PC-9 (cell line): ENCODE data around the gene OR52K1. TPM values are rescaled to one million over a fixed set of nuclear protein-coding genes. Genes with fewer than 3 reads are reported as not detected.

Experiments
- BruUV-seq: library from RNA; stranded (reverse); fragments of 400-500 nt; replicated peaks from 2 replicates; lab custom pipeline; 2021; lab: Mats Ljungman, UMichigan
- CTCF ChIA-PET: fragments of 300-600 bp; sonication (Branson Sonifier 250); formaldehyde crosslinking; loops from one replicate; lab custom pipeline; 2022; ENCODE audit warnings: antibody characterized with exemption; lab: Charles Lee
- POLR2A ChIA-PET: fragments of 300-600 bp; sonication (Branson Sonifier 250); formaldehyde crosslinking; loops from one replicate; lab custom pipeline; 2022; ENCODE audit warnings: antibody characterized with exemption; ENCODE audit not compliant: unreplicated experiment; lab: Charles Lee
- DNase-seq, 2 experiments: peaks; one replicate each; pipeline versions ENCODE4 v3.0.0 to v3.0.0-alpha.2; 2015 to 2022; ENCODE audit warnings: mixed read lengths in 1 of 2
- H2AFZ ChIP-seq: fragments of 200-600 bp; sonication (generic); 2 replicates; pipeline ENCODE4 v1.8.1; 2017; ENCODE audit warnings: antibody characterized with exemption
- H3F3A ChIP-seq: fragments of 200-600 bp; sonication (generic); 2 replicates; pipeline ENCODE4 v1.8.1; 2017; ENCODE audit warnings: antibody characterized with exemption, mild to moderate bottlenecking, low read depth; ENCODE audit not compliant: insufficient read depth
- H3K27ac ChIP-seq: fragments of 200-600 bp; sonication (generic); 2 replicates; pipeline ENCODE4 v1.6.1; 2016; ENCODE audit warnings: mixed run types
- H3K27me3 ChIP-seq: fragments of 200-600 bp; sonication (generic); 2 replicates; pipeline ENCODE4 v1.6.1; 2016; ENCODE audit warnings: low read depth, mixed run types; ENCODE audit not compliant: insufficient read depth
- H3K36me3 ChIP-seq: fragments of 200-600 bp; sonication (generic); 2 replicates; pipeline ENCODE4 v1.6.1; 2016; ENCODE audit warnings: low read depth, mixed run types
- H3K4me1 ChIP-seq: fragments of 200-600 bp; sonication (generic); replicated peaks from 2 replicates; pipeline ENCODE4 v1.6.1; 2016; ENCODE audit warnings: mixed run types; ENCODE audit not compliant: insufficient read depth
- H3K4me2 ChIP-seq: fragments of 200-600 bp; sonication (generic); 2 replicates; pipeline ENCODE4 v1.6.1; 2017; ENCODE audit warnings: mixed run types
- H3K4me3 ChIP-seq: fragments of 200-600 bp; sonication (generic); 2 replicates; pipeline ENCODE4 v1.6.1; 2016; ENCODE audit warnings: mixed run types
- H3K79me2 ChIP-seq: fragments of 200-600 bp; sonication (generic); 2 replicates; pipeline ENCODE4 v1.6.1; 2017; ENCODE audit warnings: low read depth, mixed run types
- H3K9me2 ChIP-seq: fragments of 200-600 bp; sonication (generic); 2 replicates; pipeline ENCODE4 v1.8.1; 2017; ENCODE audit warnings: mild to moderate bottlenecking; ENCODE audit not compliant: insufficient read depth
- H3K9me3 ChIP-seq: fragments of 200-600 bp; sonication (generic); 2 replicates; pipeline ENCODE4 v1.8.1; 2016; ENCODE audit warnings: low read depth; ENCODE audit not compliant: insufficient read depth
- H4K20me1 ChIP-seq: fragments of 200-600 bp; sonication (generic); 2 replicates; pipeline ENCODE4 v1.8.1; 2017; ENCODE audit not compliant: insufficient read depth
- EZH2 ChIP-seq: fragments of 200-600 bp; sonication (generic); IDR thresholded peaks from 2 replicates; pipeline ENCODE4 v1.8.0; 2017; ENCODE audit warnings: antibody characterized with exemption, low read depth
- intact Hi-C: fragments of 100-400 bp; cut with micrococcal nuclease; formaldehyde crosslinking; loops from one replicate; pipeline ENCODE4 v1.10.0; 2022; ENCODE audit not compliant: unreplicated experiment
- total RNA-seq: library from RNA; stranded (reverse); gene quantifications from 2 replicates; pipeline ENCODE4 v1.2.3, GENCODE V29; 2021
- TF ChIP-seq, protein P1 (sequence below): fragments of 200-600 bp; sonication (generic); conservative IDR thresholded peaks from 2 replicates; pipeline ENCODE4 v1.6.1; 2017; ENCODE audit warnings: mixed run types, antibody characterized with exemption, mild to moderate bottlenecking, moderate library complexity

Gene OR52K1
- total RNA-seq, 1 experiment from 2014 or later, result not detected

- H3K9me3 ChIP-seq, result no peaks in the 10 kb centered on the region
- POLR2A ChIA-PET, result no interaction called here
- H3K36me3 ChIP-seq, result no peaks in the 10 kb centered on the region
- no peak overlapping the region for H3K4me3 ChIP-seq
- no peaks in the 10 kb centered on the region for H3K4me1 ChIP-seq
- no peaks in the 10 kb centered on the region for H3F3A ChIP-seq
- H3K79me2 ChIP-seq, result no peaks in the 10 kb centered on the region
- H2AFZ ChIP-seq, result no peak overlapping the region
- H3K4me2 ChIP-seq, result no peak overlapping the region
- H3K9me2 ChIP-seq, result no peaks in the 10 kb centered on the region
- H4K20me1 ChIP-seq, result no peaks in the 10 kb centered on the region
- intact Hi-C loops, result no loop called here
- H3K27ac ChIP-seq, result no peak overlapping the region
- no TSS peak for BruUV-seq
- CTCF ChIA-PET, result no interaction called here
- no peak for DNase-seq
- no peaks in the 10 kb centered on the region for H3K27me3 ChIP-seq
- TF ChIP-seq, protein P1, sequence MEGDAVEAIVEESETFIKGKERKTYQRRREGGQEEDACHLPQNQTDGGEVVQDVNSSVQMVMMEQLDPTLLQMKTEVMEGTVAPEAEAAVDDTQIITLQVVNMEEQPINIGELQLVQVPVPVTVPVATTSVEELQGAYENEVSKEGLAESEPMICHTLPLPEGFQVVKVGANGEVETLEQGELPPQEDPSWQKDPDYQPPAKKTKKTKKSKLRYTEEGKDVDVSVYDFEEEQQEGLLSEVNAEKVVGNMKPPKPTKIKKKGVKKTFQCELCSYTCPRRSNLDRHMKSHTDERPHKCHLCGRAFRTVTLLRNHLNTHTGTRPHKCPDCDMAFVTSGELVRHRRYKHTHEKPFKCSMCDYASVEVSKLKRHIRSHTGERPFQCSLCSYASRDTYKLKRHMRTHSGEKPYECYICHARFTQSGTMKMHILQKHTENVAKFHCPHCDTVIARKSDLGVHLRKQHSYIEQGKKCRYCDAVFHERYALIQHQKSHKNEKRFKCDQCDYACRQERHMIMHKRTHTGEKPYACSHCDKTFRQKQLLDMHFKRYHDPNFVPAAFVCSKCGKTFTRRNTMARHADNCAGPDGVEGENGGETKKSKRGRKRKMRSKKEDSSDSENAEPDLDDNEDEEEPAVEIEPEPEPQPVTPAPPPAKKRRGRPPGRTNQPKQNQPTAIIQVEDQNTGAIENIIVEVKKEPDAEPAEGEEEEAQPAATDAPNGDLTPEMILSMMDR, result no peak
- TF ChIP-seq EZH2, result no peak
Observed at GRCh38 chr11:4467811-4468606, 14.4 kb upstream of the OR52K1 start.

- H3K4me2 ChIP-seq, result no peak overlapping the region
- H3K27ac ChIP-seq, result no peak overlapping the region
- no peaks in the 10 kb centered on the region for H3K79me2 ChIP-seq
- H4K20me1 ChIP-seq, result no peaks in the 10 kb centered on the region
- peaks cover 4% of the 10 kb centered on the region; the same call in 1 of the 2 replicates for H3K4me1 ChIP-seq
- H2AFZ ChIP-seq, result no peak overlapping the region
- no peaks in the 10 kb centered on the region for H3K9me3 ChIP-seq
- H3K4me3 ChIP-seq, result no peak overlapping the region
- DNase-seq, result no peak
- H3K36me3 ChIP-seq, result no peaks in the 10 kb centered on the region
- H3K27me3 ChIP-seq, result no peaks in the 10 kb centered on the region
- H3F3A ChIP-seq, result no peaks in the 10 kb centered on the region
- no peak for TF ChIP-seq EZH2
- TF ChIP-seq, protein P1, result no peak
- ChIA-PET POLR2A (no interaction called here), CTCF (no interaction called here)
- intact Hi-C loops, result no loop called here
- no peaks in the 10 kb centered on the region for H3K9me2 ChIP-seq
- BruUV-seq, result no TSS peak
Observed at GRCh38 chr11:4479644-4480043, 2.8 kb upstream of the OR52K1 start.

GRCh38 chr11:4480577-4481239 is 1.7 kb upstream of the OR52K1 start:
- no peak overlapping the region for H3K27ac ChIP-seq
- no peaks in the 10 kb centered on the region for H3F3A ChIP-seq
- no peaks in the 10 kb centered on the region for H4K20me1 ChIP-seq
- ChIA-PET POLR2A (no interaction called here), CTCF (no interaction called here)
- no peaks in the 10 kb centered on the region for H3K9me3 ChIP-seq
- no peaks in the 10 kb centered on the region for H3K27me3 ChIP-seq
- TF ChIP-seq EZH2, result no peak
- TF ChIP-seq, protein P1, result no peak
- no TSS peak for BruUV-seq
- DNase-seq, result peak in 1 of 2 experiments; percentile 36
- H2AFZ ChIP-seq, result no peak overlapping the region
- no peak overlapping the region for H3K4me3 ChIP-seq
- no peaks in the 10 kb centered on the region for H3K36me3 ChIP-seq
- peaks cover 4% of the 10 kb centered on the region; the same call in 1 of the 2 replicates for H3K4me1 ChIP-seq
- no peak overlapping the region for H3K4me2 ChIP-seq
- H3K79me2 ChIP-seq, result no peaks in the 10 kb centered on the region
- H3K9me2 ChIP-seq, result no peaks in the 10 kb centered on the region
- intact Hi-C loops, result no loop called here
